Astrocyte of the spinal cord (primary cell): ENCODE results near the gene HBD.

Source experiments
- DNase-seq: peaks from one replicate; pipeline ENCODE4 v3.0.0; 2011; ENCODE audit warnings: low read depth, low spot score
- H3K4me3 ChIP-seq: 2 replicates; pipeline ENCODE4 v1.5.1; 2011; ENCODE audit warnings: low read depth, mild to moderate bottlenecking, low read length, moderate library complexity
- CTCF ChIP-seq: IDR thresholded peaks from 2 replicates; pipeline ENCODE4 v1.5.1; 2012; ENCODE audit warnings: low read depth, mild to moderate bottlenecking, low read length, inconsistent platforms
- in situ Hi-C: cut with HindIII; loops from 2 replicates; pipeline ENCODE4 v1.10.0; 2017; ENCODE audit warnings: low sequenced_read_pairs

Gene HBD

GRCh38 chr11:5228124-5228523 is 6.2 kb downstream of the HBD start:
- no peak overlapping the region for H3K4me3 ChIP-seq
- no peak for TF ChIP-seq CTCF
- DNase-seq, result no peak
- in situ Hi-C loops, result no loop called here

- in situ Hi-C loops, result no loop called here
- no peak for DNase-seq
- no peak for TF ChIP-seq CTCF
- no peak overlapping the region for H3K4me3 ChIP-seq
Measured at GRCh38 chr11:5227681-5228080, 6.6 kb downstream of the HBD start.

- no peak within 1 kb of the TSS for H3K4me3 ChIP-seq
- in situ Hi-C loops, result no loop called here
- no peak for TF ChIP-seq CTCF
- no peak for DNase-seq
Measured at GRCh38 chr11:5226732-5227310, 7.5 kb downstream of the HBD start, which contains the start of gene HBB. HBB (minus strand) TSS chr11:5227071; CDS start chr11:5227021, 50 bp downstream.

GRCh38 chr11:5225480-5225871 is 8.8 kb downstream of the HBD start:
- no peak overlapping the region for H3K4me3 ChIP-seq
- no peak for DNase-seq
- TF ChIP-seq CTCF, result no peak
- in situ Hi-C loops, result no loop called here

- DNase-seq, result no peak
- in situ Hi-C loops, result no loop called here
- H3K4me3 ChIP-seq, result no peak overlapping the region
- TF ChIP-seq CTCF, result no peak
Measured at GRCh38 chr11:5224538-5225479, 9.5 kb downstream of the HBD start.

GRCh38 chr11:5223686-5224085 is 10.6 kb downstream of the HBD start:
- TF ChIP-seq CTCF, result no peak
- H3K4me3 ChIP-seq, result no peak overlapping the region
- DNase-seq, result no peak
- in situ Hi-C loops, result no loop called here
